ENCODE data around the gene CADM2.

CADM2 gene

DNA sequence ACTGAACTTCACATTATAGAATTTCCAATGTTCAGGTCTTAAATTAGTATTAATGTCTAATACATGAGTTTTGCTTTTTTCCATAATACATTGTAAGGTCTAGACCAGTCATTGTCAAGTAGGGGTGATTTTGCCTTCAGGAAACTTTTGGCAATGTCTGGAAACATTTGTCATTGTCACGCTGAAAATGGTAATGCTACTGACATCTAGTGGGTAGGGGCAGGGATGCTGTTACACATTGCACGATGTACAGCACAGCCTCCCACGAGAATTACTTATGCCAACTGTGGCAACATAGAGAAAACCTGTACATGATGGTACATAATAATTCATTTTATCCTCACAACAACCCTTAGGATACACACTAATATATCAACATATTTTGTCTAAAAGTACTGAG, 384.1 kb downstream of the CADM2 start:
- no peak for DNase-seq

GRCh38 chr3:85355572-85355971, 396.8 kb downstream of the CADM2 start:
- no peak for DNase-seq

- DNase-seq = no peak
Measured at GRCh38 chr3:85360742-85361387, 402.1 kb downstream of the CADM2 start.

DNA sequence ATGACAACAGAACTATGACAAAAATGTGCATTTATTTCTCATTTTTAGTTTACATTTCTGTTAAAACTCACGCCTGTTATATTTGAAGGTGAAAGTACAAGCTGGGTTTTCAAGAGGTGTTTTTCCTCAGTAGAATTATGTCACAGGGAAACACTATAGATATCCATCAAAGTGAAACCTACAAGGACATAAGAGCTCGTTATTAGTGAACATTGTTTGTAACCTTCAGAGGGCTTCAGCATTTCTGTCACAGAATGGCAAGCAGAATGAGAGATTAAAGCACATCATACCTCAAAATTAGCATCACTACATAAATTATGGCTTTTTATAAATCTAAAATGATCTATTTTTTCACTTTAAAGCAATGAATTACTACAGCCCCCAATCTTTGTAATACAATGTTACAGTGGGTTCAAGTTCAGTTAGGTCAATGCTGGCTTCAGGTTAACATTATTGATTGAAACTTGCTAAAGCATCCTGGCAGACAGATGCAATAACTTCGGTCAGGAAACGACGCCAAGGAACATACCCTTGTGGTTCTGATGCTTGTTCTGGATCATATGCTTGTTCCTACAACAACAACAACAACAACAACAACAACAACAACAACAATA, 405.6 kb downstream of the CADM2 start:
- no peak for DNase-seq

GRCh38 chr3:85370341-85370740, 411.6 kb downstream of the CADM2 start:
- no peak for DNase-seq

DNA sequence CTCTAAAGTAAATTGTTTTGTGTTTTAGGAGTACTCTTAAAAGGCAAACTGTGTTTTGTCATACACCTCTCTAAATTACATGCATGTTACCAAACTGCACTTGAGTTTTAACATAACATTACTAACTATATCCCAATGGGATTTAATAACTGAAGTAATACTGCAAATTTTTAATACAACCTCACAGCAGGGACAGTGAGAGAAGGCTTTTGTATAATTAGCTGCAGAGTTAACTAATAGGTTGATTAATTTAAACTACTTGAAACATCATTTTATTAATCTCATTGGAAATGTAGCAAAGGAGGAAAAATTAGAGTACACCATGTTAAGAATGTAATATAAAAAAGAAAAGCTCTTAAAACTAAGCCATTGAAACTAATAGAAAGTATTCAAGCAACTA, 417.3 kb downstream of the CADM2 start:
- DNase-seq = no peak

DNA sequence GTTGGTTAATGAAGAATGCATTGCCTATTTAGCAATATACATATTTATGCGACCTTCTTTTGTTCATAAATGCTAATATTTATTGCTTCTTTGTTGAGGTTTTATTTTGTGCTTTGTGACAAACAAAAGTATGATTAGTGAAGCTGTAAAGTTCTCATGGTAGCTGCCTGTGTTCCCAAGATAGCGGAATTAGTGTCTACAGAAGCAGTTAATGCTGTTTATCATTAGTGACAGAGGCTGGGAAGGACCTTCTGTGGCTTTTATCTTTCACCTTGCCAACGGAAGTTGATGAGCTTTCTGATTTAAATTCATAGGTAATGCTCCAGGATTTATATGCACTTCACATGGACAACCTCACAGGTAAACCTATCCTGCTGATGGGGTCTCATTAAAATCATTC, 418.3 kb downstream of the CADM2 start:
- no peak for DNase-seq

- DNase-seq = no peak
Measured at GRCh38 chr3:85384372-85384771, 425.6 kb downstream of the CADM2 start.

GRCh38 chr3:85387913-85388505, 429.2 kb downstream of the CADM2 start:
- DNase-seq = no peak

- DNase-seq = no peak
Measured at GRCh38 chr3:85394424-85394823, 435.6 kb downstream of the CADM2 start.

DNA sequence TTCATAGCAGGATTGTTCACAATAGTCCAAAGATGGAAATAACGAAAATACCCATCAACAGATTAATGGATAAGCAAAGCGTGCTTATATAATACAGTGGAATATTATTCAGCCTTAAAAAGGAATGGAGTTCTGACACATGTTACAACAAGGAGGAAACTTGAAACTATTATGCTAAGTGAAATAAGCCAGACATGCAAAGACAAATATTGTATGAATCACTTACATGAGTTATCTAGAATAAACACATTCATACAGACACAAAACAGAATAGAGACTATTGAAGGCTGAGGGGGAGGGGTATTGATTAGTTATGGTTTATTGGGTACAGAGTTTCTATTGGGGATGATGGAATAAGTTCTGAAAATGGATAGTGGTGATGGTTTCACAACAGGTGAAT, 438.6 kb downstream of the CADM2 start:
- DNase-seq = no peak

GRCh38 chr3:85426121-85426520, 467.3 kb downstream of the CADM2 start:
- no peak for DNase-seq

- no peak for DNase-seq
Measured at GRCh38 chr3:85427467-85427866, 468.7 kb downstream of the CADM2 start.

DNA sequence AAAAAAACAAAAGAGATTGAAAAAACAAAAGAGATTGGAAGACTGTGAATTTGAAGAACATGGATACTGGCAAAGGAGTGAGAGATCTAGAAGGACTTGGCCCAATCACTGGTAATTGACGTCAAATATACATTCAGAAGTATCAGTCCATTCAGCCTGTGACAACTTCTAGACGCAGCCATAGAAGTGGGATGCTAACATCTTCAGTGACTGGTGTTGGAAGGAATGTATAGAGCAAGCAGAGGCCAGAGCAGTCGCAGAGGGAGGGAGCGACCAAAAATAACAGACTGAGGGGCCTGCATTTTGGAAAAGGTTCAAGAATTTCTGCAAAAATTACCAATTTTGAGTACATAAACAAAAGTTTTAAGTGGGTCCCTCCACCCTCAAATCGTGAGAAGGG, 473.3 kb downstream of the CADM2 start:
- no peak for DNase-seq

DNA sequence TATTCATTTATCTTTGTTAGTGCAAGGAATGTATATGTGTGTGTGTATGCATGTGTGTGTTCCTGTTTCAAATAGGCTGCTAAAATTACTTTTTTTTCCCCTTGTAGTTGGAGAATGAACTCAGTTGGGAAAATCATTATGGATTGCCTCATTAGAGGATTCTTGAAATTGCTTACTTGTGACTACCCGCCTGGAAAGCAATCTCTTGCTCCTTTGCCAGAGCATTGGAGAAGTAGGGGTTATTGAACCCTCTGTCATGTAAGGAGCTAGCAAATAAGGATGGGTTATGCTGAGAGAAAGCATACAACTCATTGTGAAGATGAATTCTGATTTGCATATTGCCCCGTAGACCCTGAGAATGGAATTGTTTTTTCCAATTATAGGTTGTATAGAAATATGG, 474.5 kb downstream of the CADM2 start:
- DNase-seq = no peak

DNA sequence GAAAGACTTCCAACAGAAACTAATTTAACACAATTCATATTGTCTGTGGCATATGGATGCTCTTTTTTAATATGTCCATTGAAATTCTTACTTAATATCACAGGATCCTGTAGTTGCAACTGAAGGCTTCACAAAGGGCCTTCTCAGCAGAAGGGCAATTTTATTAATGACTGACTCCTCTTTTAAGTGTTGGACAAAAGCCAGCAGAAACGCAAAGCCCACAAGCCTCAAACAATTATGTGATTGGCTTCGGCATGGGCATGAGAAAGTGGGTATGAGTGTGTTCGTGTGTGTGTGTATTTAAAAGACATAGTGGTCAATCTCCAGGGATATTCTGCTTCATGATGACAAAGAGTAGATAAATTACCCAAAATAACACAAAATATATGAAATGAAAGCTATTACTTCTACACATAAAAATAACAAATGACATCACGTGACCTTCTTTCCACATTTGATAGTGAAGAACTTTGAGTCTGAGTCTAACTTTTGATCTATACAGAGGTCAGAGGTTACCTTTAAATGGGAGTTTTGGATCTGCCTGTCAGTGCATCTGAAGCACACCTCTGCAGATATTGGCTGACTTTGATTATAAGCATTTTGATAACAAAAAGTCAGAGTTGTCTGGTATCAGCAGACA, 496.9 kb downstream of the CADM2 start:
- no peak for DNase-seq

GRCh38 chr3:85474241-85474640, 515.5 kb downstream of the CADM2 start:
- no peak for DNase-seq

- DNase-seq = no peak
Measured at GRCh38 chr3:85475346-85475745, 516.6 kb downstream of the CADM2 start.

DNA sequence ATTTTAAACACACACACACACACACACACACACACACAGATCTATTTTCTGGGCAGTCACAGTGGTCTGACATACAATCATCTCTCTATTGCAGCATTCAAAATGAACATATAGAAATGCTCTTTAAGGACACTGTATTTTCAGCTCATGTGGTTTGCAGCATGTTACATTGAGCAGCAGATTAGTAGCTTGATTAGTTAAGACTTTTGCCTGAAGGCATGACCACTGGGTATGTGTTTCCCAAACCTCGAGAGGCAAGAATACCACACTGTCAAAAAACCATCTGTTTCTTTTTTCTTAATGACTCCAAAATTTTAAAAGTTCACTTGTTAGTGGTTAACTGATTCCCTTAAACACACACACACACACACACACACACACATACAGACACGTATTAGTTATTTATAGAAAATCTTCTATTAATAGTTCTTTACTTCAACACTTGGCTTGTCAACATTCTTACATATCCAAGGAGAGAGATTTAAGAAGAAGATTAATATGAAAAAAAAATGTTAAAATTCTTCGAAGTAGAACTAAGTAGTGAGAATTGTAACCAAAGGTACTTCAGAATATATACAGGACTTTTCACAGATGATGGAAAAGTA, 518.2 kb downstream of the CADM2 start:
- no peak for DNase-seq

GRCh38 chr3:85481411-85482212, 522.8 kb downstream of the CADM2 start:
- DNase-seq = no peak

GRCh38 chr3:85482213-85482490, 523.4 kb downstream of the CADM2 start:
- no peak for DNase-seq

DNA sequence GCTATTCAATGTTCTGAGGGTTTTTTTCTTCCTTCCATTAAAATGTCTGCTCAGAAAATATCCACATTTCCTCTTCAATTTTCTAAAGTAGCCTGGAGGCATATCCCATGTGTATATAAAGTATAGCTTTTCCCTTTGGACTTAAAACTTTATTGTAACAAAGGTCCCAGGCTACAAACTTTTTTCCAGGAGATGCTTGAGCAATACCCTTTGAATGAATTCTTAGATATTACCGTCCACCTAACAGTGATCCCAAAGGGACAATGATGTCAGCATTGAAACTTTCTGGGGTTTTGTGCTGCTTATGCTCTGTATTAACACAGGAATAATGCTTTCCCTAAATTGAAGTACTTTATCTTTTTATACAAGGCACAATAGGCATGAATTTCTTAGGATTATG, 525.2 kb downstream of the CADM2 start:
- no peak for DNase-seq

DNA sequence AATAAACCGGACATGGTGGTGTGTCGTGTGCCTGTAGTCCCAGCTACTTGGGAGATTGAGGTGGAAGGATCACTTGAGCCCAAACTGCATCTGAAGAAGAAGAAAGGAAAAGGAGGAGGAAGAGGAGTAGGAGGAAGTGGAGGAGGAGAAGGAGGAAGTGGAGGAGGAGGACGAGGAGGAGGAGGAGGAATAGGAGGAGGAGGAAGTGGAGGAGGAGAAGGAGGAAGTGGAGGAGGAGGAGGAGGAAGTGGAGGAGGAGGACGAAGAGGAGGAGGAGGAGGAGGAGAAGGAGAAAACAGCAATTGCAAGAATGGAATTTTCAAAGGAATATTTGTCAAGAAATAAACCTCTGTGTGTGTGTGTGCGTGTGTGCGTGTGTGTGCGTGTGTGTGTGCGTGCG, 528.6 kb downstream of the CADM2 start:
- DNase-seq = no peak

Data from DMS79 (cell line).